Measurements from ENCODE around the gene COX4I2. TPM values are rescaled to one million over a fixed set of nuclear protein-coding genes. Genes with fewer than 3 reads are reported as not detected.

COX4I2 gene
- total and polyA plus RNA-seq, 2 of the 8 experiments (the other 6 are each of a cell fraction or from before 2014, with no cell fraction given): 0.26 TPM; not detected in 1

- H3K14ac ChIP-seq (ENCODE audit: insufficient read length): no peak overlapping the region
- H3K23ac ChIP-seq (ENCODE audit: insufficient read length): no peak overlapping the region
- no peaks in the 10 kb centered on the region for H3K23me2 ChIP-seq (ENCODE audit: low read depth, low read length)
- 0 out of 2 replicates have a peak overlapping the region, but pooled peaks have one; percentile 15 for H3K27ac ChIP-seq (ENCODE audit: low read depth, low read length)
- peak overlapping the region; percentile 83 for H2BK12ac ChIP-seq (ENCODE audit: low read depth, low read length)
- H4K8ac ChIP-seq (ENCODE audit: extremely low read depth, insufficient read depth, low read length): no peak overlapping the region
- no peak overlapping the region for H3K4me2 ChIP-seq (ENCODE audit: insufficient read depth in 1 of 2, low read depth in 2 of 2, low read length in 2 of 2)
- H3K18ac ChIP-seq (ENCODE audit: extremely low read depth, low read length): no peak overlapping the region
- H3K4me3 ChIP-seq (ENCODE audit: extremely low read depth in 1 of 4, insufficient read depth in 2 of 4, low read depth in 3 of 4, low read length in 4 of 4): no peak overlapping the region; a peak in 1 of 8 replicates
- peaks cover 8% of the 10 kb centered on the region; the same call in 1 of the 2 replicates for H3K79me1 ChIP-seq (ENCODE audit: low read depth, low read length)
- H4K5ac ChIP-seq (ENCODE audit: insufficient read length, low read depth, low read length): no peak overlapping the region
- H2BK120ac ChIP-seq (replicated peaks; ENCODE audit: low read depth, low read length): peak overlapping the region; percentile 18
- H2AFZ ChIP-seq (ENCODE audit: low read length): no peak overlapping the region
- ChIA-PET POLR2A (ENCODE audit: partially characterized antibody) (interaction anchor here (1.1 to 1.5 kb wide), 3 partner anchors 18 to 39 kb away, joined by 3 read pairs; no protein-coding TSS in a partner anchor), CTCF (ENCODE audit: partially characterized antibody) (interaction anchor here (0.8 to 1.7 kb wide), 5 partner anchors 43 to 335 kb away, joined by 3 to 11 read pairs (median 4); partner anchors contain the start of gene BCL2L1)
- 93% methylated on average over 9 of the region's 9 CpGs; no CpG with 5 or more reads in 1 of the 2 experiments for WGBS, 2 experiments (ENCODE audit: extremely low coverage in 1 of 2, insufficient coverage in 1 of 2, insufficient read length in 1 of 2, insufficient replicate concordance in 2 of 2, low coverage in 1 of 2, low lambda C conversion rate in 2 of 2, missing lambda C conversion rate in 1 of 2)
- no peak overlapping the region for H4K91ac ChIP-seq (replicated peaks; ENCODE audit: insufficient read length, low read length)
- H3K56ac ChIP-seq (replicated peaks; ENCODE audit: insufficient read length, low read depth, low read length): no peak overlapping the region
- peaks cover 0 to 11% of the 10 kb centered on the region in 2 experiments; a peak in 2 of 4 replicates for H3K79me2 ChIP-seq (ENCODE audit: control insufficient read depth in 1 of 2, insufficient read depth in 2 of 2, low read length in 2 of 2)
- H2BK15ac ChIP-seq (ENCODE audit: low read length): no peak overlapping the region
- peaks cover 3 to 7% (median 6%) of the 10 kb centered on the region in 4 experiments; a peak in 6 of 7 replicates for H3K4me1 ChIP-seq (replicated peaks in 1 of 4; ENCODE audit: control insufficient read depth in 3 of 4, insufficient read depth in 4 of 4, low read length in 3 of 4)
- no peaks in the 10 kb centered on the region for H3K27me3 ChIP-seq (replicated peaks in 1 of 4; ENCODE audit: control insufficient read depth in 3 of 4, extremely low read depth in 1 of 4, insufficient read depth in 3 of 4, low read length in 3 of 4)
- no peaks in the 10 kb centered on the region for H4K20me1 ChIP-seq (replicated peaks in 1 of 2; ENCODE audit: control insufficient read depth in 1 of 2, insufficient read depth in 2 of 2, low read length in 2 of 2)
- no peak overlapping the region; a peak in 1 of 7 replicates for H3K9ac ChIP-seq (replicated peaks in 1 of 4; ENCODE audit: extremely low read depth in 1 of 4, low read depth in 3 of 4, low read length in 3 of 4)
- peak overlapping the region; percentile 2; the same call in 1 of the 2 replicates for H2BK5ac ChIP-seq (ENCODE audit: low read depth, low read length)
- H2BK20ac ChIP-seq (ENCODE audit: low read length): no peak overlapping the region
- H2AK5ac ChIP-seq (ENCODE audit: low read depth, low read length): no peak overlapping the region
- H3K9me3 ChIP-seq (ENCODE audit: insufficient read depth in 2 of 2, low read depth in 1 of 2, low read length in 1 of 2): no peaks in the 10 kb centered on the region
- H3K36me3 ChIP-seq (ENCODE audit: control insufficient read depth in 2 of 4, insufficient read depth in 4 of 4, low read length in 3 of 4): peaks cover 0 to 2% (median 0%) of the 10 kb centered on the region in 4 experiments; a peak in 3 of 8 replicates
- FAIRE-seq (no peak), DNase-seq (ENCODE audit: low read depth in 1 of 2, low spot score in 2 of 2) (no peak)
- no peak overlapping the region for H3K4ac ChIP-seq (replicated peaks; ENCODE audit: insufficient read length, low read depth, low read length)
- TF ChIP-seq RNF2 (IDR thresholded peaks at IDR 0.05; ENCODE audit: borderline replicate concordance, low read depth, low read length, missing control alignments, poor library complexity, severe bottlenecking): no peak
- no peak for TF ChIP-seq BACH1 (IDR thresholded peaks at IDR 0.05; ENCODE audit: low read length)
- no peak for TF ChIP-seq CHD1 (IDR thresholded peaks at IDR 0.05; ENCODE audit: low read depth, low read length)
- TF ChIP-seq KDM5A (IDR thresholded peaks at IDR 0.05; ENCODE audit: low read length): no peak
- TF ChIP-seq ZNF274 (IDR thresholded peaks at IDR 0.05; ENCODE audit: borderline replicate concordance, extremely low read depth, low read length): no peak
- no peak for TF ChIP-seq SP4 (IDR thresholded peaks at IDR 0.05; ENCODE audit: low read length)
- TF ChIP-seq GTF2F1 (IDR thresholded peaks at IDR 0.05; ENCODE audit: borderline replicate concordance, low read depth, low read length): no peak
- no peak for TF ChIP-seq CREB1 (IDR thresholded peaks at IDR 0.05)
- TF ChIP-seq BRCA1 (IDR thresholded peaks at IDR 0.05; ENCODE audit: low read depth, low read length): no peak
- no peak for TF ChIP-seq TBP (IDR thresholded peaks at IDR 0.05; ENCODE audit: low read depth, low read length)
- no peak for TF ChIP-seq SP1 (IDR thresholded peaks at IDR 0.05; ENCODE audit: low read depth, low read length)
- no peak for TF ChIP-seq MAX (IDR thresholded peaks at IDR 0.05)
Measured at GRCh38 chr20:31679357-31680285, 41.9 kb downstream of the COX4I2 start.

All from H1 (cell line).